Measurements from ENCODE around the gene CCDC70. TPM values are rescaled to one million over a fixed set of nuclear protein-coding genes. Genes with fewer than 3 reads are reported as not detected.
"Not testable (repeated sequence)": the region's sequence is repeated elsewhere in the genome, so short reads cannot be mapped to it uniquely, and the experiment has no call there.

CCDC70 gene
- not detected for total RNA-seq
- long read RNA-seq: 0 reads

DNA sequence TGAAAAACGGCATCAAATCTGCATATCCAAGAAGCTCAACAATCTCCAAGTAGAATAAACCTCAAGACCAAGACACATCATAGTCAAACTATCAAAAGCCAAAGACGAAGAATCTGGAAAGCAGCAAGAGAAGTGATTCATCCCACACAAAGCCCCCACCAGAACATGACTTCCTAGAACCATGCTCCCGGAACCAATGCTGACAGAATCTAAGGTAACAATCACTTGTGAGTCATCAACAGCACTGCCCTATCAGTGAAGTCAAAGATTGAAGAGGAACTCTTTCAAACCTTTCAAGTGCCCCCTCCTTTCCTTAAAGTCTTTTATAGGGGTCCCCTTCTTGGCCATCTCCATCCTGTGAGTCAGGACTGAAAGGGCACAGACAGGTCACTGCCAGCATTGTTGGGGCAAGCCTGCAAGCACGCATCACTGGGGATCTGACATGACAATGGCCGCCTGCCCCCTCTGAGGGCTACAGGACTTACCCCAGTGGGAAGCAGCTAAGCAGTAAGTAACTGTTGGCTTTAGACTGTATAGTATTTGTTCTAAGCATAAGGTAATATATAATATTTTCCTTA is at the start of gene CCDC70:
Gene CCDC70, plus strand, starts transcription at position 247 of the 578 bp plus-strand sequence. CDS start 3,443 bp downstream, outside the sequence.
- DNase-seq (no peak), ATAC-seq (no peak)
- intact Hi-C loops (cut with DNase I, micrococcal nuclease): no loop called here

DNA sequence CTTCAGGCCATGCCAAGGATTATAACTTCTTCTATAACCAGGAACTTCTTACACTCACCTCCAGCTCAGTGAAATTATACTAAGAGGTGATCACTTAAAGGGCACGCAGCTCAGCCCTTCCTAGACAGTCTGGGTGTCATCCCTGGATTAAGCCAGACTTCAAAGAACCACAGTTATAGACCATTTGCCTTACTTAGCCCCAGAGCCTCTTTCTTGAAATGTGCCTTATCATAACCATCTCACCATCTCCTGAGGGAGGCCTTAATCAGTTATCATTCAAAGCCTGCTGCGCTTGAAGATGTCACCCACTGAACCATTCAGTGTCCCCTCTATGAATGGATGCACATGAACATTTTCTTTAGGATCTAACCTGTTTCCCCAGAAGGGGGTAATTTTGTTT is 47.7 kb upstream of the CCDC70 start:
- intact Hi-C loops (cut with DNase I, micrococcal nuclease): loop anchor here in 1 of 2 donors (10.0 kb wide), 1 partner anchor 359 kb away; the partner anchor contains the start of gene INTS6
- DNase-seq: no peak

DNA sequence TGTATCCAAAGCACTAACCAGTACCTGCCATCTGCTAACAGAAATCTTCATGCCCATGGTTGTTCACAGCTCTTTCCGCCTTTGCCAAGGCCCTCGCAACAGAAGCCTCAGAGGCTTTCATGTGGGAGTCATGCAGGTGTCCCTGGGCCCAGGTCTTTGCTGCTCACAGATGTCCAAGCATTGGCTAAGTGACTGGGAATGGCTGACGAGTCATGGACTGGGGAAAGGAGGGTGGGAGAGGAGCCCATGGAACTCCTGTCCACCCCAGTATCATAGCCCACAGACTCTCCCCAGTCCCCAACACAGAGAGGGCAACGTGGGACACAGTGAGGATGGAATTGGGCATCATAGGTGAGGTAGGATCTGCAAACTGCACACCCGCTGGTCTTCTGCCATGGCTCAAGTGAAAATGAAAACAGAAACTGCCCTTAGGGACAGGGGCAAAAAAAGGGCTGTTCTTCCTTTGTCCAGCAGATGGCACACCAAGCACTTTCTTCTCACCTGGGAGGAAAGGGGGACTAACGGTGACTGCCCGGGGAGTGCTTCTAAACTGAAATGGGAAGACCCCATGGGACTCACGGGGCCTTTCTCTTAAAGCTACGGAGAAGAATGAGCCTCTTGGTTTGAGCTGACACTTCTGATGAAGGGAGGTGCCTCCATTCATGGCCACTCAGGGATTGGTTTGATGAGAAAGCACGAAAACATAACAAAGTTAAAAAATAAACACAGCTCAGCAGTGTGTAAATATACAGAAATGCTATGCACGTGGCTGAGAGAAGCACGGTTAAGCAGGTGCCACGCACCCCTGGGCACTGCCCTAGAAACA is 46.7 kb upstream of the CCDC70 start:
- ATAC-seq (peak; percentile 89), DNase-seq (peak; percentile 65 to 77)
- intact Hi-C loops (cut with DNase I, micrococcal nuclease): loop anchor here in 1 of 2 donors (10.0 kb wide), 1 partner anchor 360 kb away; the partner anchor contains the start of gene INTS6

More for the DNA sequence above, 47.7 kb upstream of the CCDC70 start:
- ATAC-seq: no peak

DNA sequence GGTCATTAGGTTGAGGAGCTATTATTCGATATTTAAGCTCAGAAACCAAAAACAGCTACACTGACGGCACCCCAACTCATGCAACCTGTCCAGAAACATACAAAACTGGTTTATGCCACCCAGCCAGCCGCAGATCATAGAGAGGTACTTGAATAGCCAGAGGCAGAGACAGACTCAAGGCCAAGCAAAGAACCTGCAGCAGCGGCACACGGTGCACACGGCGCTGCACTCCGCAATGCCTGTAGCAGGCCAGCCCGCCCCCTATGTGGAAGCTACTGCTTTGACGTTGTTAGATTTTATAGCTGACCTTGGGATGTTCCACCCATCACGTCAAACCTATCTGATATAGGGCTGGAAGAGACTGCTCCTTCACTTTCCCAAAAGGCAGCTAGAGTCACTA is 45.9 kb upstream of the CCDC70 start:
- peak; percentile 87 for ATAC-seq
- peak in 1 of 2 donors; percentile 53 for DNase-seq
- intact Hi-C loops (cut with DNase I, micrococcal nuclease): loop anchor here in 1 of 2 donors (10.0 kb wide), 1 partner anchor 361 kb away; the partner anchor contains the start of gene INTS6

DNA sequence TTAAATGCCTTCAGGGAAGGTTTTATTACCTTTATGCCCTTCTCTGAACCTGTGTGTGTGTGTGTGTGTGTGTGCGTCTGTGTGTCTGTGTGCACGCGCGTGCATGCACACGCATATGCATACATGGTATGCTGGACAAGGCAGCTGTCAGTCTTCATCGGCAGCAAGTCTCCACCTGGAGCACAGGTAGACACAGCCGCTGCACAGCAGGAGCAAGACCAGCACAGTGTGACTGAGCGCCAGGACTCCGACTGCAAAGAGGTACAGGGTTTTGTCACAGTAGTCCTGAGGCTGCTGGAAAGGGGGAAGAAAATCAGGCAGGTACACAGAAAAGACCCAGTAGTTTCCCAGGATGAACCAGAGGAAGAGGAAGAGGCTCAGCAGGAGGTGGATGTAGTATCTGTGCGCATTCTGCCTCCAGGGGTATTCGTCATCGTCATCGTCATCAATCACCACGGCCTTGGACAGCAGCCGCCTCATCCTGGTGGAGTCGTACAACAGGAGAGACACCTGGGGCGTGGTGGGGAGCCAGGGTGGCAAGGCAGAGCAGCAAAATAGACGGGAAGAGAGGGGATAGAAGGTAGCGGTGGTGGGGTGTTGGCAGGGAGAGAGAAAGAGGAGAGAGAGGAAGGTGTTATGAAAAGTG is 45.0 kb upstream of the CCDC70 start:
- intact Hi-C loops (cut with DNase I, micrococcal nuclease): loop anchor here in 1 of 2 donors (10.0 kb wide), 1 partner anchor 362 kb away; the partner anchor contains the start of gene INTS6
- ATAC-seq: no peak
- DNase-seq: no peak

DNA sequence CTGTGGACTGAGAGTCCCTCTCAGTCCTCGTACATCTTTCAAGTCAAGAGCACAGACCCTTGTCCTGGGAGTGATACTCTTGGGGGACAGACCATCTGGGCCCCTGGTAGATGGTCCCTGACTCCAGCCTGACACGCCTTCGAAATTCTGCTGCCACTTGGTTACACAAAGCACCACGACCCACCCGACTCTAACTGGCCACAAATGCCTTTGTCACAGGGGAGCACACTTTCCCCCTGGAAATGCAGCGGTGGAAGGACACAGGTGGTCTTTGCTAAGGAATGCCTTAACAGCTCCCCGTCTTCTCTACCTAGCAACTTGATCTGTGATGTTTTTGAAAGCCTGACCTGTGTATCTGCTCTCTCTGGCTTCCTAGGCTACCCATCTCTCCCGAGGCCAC is 44.1 kb upstream of the CCDC70 start:
- ATAC-seq (no peak), DNase-seq (no peak)
- intact Hi-C loops (cut with DNase I, micrococcal nuclease): loop anchor here in 1 of 2 donors (10.0 kb wide), 1 partner anchor 363 kb away; the partner anchor contains the start of gene INTS6

DNA sequence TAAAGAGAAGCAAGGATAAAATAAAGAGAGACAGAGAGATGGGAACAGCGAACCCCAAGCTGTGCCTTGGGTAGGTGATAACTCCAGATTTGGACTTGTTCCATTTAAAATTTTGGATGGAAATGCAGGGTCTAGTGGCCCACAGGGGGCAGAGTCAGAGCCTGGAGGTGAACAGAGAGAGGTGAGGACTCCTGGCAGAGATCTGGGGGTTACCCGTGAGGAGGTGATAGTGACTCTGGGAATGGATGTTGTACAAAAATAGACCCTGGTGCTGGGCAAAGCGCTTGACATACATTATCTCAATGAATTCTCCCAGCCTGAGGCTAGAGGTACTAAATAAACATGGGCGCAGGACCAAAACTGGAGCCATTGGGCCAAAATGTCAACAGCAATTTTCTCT is 43.5 kb upstream of the CCDC70 start:
- ATAC-seq (no peak), DNase-seq (no peak)
- intact Hi-C loops (cut with DNase I, micrococcal nuclease): loop anchor here in 1 of 2 donors (10.0 kb wide), 1 partner anchor 363 kb away; the partner anchor contains the start of gene INTS6

DNA sequence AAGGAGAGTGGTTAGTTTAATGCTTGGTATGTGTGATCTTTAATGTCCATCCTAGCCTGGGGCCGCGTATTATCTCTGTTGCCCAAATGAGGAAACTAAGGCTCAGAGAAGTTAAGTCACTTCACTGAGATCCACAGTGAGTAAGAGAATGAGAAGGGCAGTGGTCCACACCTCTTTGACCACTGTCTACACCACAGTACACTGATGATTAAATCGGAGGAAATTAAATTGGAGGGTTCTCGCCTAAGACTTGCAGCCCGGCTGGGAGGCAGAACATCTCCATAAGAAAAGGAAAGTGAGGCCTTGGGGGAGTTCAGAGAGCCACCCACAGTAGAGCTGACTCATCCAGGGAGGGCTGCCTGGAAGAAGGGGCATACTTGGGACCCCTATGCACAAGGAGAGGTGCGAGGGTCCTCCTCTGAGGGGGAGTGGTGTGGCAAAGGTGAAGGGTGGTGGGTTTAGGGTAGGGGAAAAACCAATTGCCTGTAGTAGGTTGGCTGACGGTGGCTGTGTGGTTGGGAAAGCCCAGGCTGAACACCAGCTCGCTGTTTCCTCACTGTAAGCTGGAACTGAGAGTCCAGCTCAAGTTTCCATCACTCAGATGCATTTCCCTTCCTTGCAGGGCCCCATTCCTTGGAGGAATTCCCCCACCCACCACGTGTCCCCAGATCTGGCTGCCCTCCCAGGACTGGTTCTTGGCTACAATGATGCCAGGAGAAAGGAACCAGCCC is 42.8 kb upstream of the CCDC70 start:
- intact Hi-C loops (cut with DNase I, micrococcal nuclease): loop anchor here in 1 of 2 donors (10.0 kb wide), 1 partner anchor 364 kb away; the partner anchor contains the start of gene INTS6
- DNase-seq (no peak), ATAC-seq (no peak)

DNA sequence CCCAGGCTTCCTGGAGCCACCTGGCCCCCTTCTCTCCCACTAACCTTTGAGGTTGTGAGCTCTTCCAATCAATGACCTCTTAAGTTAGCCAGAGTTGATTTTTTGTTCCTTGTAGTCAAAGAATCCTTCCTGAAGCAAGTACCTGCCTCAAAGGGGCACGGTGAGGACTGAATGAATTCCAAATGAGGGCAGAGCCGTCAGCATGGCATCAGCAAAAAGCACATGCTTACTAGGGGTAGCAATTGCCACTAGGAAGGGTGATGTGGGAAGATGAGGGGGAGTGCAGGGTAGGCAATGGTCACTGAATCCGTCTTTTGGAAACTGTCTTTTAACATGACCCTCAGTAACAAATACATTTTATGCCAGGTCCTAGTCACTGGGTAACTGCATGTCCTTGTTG is 42.2 kb upstream of the CCDC70 start:
- no peak for DNase-seq
- intact Hi-C loops (cut with DNase I, micrococcal nuclease): loop anchor here in 1 of 2 donors (10.0 kb wide), 1 partner anchor 365 kb away; the partner anchor contains the start of gene INTS6
- ATAC-seq: no peak

DNA sequence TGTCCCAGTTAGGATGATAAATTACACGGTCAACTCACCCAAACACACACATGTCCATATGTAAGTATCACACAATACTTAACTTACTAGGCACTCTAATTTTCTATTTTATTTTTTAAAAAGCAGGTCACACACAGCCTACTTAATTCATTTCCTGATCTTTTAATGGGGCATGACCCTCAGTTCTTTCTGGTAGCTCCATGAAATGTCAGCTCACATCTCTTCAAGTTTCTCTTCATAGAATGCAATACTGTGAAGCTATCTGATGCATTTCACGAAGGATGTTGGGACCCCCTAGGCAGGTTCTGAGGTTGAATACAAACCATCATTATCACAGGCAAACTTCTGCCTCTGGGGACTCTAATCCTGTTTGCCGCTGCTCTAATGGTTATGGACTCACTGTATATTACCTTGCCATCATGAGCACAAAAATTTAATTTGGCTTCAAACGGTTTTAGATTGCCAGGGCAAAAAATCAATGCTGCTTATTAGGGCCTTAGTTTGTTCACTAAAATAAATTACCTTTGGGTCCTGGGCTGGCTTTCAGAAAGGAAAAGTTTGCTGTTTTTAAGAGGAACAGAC is 41.7 kb upstream of the CCDC70 start:
- no peak for ATAC-seq
- intact Hi-C loops (cut with DNase I, micrococcal nuclease): no loop called here
- no peak for DNase-seq

DNA sequence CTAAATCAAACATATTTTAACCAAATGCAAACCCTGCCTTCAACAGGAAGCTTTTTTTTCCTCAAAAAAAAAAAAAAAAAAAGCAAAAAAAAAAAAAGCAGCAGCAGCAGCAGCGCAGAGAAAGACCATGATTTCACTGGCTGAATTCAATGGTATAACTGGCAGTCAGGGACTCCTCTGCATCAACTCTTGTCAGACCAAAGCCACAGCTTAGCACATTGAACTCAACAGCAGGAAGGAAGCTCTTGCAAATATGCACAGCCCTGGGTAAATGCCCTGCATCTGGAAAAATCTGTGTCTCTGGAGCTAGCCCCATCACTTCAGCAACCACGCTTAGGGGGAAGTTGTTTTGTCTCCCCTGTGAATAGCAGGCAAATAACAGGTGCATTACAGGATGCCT is 40.2 kb upstream of the CCDC70 start:
- DNase-seq: no peak
- no peak for ATAC-seq
- intact Hi-C loops (cut with DNase I, micrococcal nuclease): no loop called here

DNA sequence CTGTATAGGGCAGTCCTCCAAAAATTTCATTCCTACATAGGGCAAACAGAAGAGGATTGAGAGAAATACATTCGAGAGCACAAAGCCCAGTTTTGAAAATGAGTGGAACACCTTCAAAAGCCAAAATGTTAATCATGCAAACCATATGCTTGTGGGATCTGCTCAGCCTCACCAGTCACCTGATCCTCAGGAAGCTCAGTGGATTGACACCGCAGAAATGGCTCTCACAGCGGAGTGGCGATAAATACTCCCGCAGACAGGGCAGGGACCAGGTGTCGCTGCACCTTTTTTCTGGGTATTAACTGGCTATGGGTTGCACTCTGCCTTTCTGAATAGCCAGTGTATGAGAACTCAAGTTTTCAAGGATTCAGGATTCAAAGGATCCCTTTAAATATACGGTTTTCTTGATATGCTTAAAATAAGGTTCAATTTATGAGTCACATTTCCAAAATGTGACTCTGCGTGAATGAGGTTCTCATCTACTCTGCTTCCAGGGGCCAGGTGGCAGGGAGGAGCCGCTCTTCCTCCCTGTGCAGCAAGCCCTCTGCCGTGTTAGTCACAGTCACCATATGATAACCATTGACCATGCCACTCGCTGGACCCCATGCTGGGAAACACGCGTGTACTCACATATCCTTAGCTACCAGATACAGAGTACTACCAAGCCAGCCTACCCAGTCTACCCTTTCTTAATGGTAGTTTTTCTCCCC is 39.5 kb upstream of the CCDC70 start:
- DNase-seq (no peak), ATAC-seq (no peak)
- intact Hi-C loops (cut with DNase I, micrococcal nuclease): no loop called here

DNA sequence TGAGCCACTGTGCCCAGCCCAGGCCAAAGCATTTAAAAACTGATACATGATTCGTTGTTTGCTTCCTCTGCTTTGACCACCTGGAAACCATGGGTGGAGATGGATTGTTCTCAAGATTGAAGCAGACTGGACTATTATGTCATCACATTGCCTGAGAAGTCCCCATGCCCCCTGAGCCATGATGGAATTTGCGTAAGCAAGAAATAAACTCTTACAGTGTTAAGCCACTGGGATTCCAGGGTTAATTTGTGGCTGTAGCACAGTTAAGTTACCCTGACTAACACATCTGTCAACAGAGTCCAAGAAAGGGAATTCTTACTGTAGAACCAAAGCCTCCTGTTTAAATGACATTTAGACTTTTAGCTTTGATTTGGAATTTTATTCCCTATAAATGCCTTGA is 38.4 kb upstream of the CCDC70 start:
- ATAC-seq (no peak), DNase-seq (no peak)
- intact Hi-C loops (cut with DNase I, micrococcal nuclease): no loop called here

DNA sequence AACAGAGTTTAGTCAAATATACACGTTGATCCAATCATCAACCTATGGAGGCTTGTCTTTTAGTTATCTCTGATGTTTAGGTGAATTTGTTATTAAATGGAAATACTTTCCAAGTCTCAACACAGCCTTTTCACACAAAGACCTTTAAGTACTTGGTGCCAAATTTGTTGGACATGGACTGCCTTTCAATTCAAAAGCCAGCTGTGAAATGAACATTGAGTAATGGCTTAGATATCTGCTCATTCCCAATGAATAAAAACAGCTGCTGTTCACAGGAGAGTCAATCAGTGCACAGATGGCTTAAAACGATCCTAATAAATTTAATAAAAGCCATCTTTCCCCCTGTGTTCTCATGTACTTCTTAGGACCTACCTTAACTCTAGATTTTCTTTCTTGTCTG is 37.9 kb upstream of the CCDC70 start:
- intact Hi-C loops (cut with DNase I, micrococcal nuclease): no loop called here
- ATAC-seq: no peak
- no peak for DNase-seq

DNA sequence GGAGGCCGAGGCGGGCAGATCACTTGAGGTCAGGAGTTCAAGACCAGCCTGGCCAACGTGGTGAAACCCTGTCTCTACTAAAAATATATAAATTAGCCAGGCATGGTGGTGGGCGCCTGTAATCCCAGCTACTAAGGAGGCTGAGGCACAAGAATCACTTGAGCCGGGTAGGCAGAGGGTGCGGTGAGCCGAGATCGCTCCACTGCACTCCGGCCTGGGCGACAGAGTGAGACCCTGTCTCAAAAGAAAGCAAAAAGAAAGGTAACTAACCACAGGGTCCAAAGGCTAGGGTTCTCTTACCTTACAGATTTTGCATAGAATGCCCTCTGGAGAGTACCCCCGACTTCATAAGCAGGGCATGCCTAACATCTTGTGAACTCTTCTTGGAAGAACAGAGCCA is 37.1 kb upstream of the CCDC70 start:
- intact Hi-C loops (cut with DNase I, micrococcal nuclease); ATAC-seq; DNase-seq: not testable (repeated sequence)

DNA sequence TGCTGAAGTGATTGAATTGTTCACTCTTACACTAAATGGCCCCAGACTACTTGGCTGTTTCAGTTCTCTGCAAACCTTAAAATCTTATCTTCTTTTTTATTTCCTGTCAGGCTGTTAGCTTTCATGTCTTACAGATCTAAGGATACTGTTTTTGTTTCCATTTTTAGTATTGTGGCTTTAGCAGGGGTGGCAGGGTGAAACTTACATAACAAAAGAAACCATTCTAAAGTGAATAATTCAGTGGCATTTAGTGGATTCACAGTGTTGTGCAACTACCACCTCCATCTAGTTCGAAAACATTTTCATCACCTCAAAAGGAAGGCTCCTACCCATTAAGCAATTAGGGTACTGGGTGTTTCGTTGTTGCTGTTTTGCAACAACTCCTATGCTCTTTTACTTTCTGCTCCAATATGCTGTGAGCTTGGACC is 36.6 kb upstream of the CCDC70 start:
- DNase-seq (no peak), ATAC-seq (no peak)
- intact Hi-C loops (cut with DNase I, micrococcal nuclease): no loop called here

DNA sequence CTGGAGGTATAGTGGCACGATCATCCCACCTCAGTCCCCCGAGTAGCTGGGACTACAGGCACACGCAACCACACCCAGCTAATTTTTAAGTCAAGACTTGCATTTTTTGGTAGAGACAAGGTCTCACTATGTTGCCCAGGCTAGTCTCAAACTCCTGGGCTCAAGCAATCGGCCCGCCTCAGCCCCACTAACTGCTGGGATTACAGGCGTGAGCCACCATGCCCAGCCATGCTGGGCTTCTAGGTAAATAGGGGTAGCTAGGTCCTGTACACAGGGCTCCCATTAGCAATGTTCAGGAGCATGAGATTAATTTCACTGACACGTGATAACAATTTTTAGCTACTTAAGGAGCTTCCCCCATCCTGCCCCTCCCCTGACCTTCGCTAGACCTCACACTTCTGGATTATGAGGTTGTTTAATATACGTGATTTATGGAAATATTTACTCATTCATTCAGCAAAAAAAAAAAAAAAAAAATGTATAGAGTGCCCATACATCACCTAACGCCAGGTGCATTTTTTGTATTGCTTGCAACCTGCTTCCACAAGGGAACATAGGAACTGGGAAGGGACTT is 36.0 kb upstream of the CCDC70 start:
- ATAC-seq: no peak
- intact Hi-C loops (cut with DNase I, micrococcal nuclease): no loop called here
- DNase-seq: no peak

Measured in left colon (tissue), 2 donors.